ENCODE measurements around the gene PRPF6.

- TF ChIP-seq POLR2A (IDR thresholded peaks at IDR 0.05; ENCODE audit: low read depth, low read length) (peak; percentile 87), EZH2 (IDR thresholded peaks at IDR 0.05; ENCODE audit: borderline replicate concordance, low read depth, low read length, severe bottlenecking) (no peak)
- TF ChIP-seq, protein P1, sequence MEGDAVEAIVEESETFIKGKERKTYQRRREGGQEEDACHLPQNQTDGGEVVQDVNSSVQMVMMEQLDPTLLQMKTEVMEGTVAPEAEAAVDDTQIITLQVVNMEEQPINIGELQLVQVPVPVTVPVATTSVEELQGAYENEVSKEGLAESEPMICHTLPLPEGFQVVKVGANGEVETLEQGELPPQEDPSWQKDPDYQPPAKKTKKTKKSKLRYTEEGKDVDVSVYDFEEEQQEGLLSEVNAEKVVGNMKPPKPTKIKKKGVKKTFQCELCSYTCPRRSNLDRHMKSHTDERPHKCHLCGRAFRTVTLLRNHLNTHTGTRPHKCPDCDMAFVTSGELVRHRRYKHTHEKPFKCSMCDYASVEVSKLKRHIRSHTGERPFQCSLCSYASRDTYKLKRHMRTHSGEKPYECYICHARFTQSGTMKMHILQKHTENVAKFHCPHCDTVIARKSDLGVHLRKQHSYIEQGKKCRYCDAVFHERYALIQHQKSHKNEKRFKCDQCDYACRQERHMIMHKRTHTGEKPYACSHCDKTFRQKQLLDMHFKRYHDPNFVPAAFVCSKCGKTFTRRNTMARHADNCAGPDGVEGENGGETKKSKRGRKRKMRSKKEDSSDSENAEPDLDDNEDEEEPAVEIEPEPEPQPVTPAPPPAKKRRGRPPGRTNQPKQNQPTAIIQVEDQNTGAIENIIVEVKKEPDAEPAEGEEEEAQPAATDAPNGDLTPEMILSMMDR (IDR thresholded peaks at IDR 0.05; ENCODE audit: extremely low read depth in 1 of 2, insufficient read depth in 1 of 2, low read depth in 1 of 2, low read length in 2 of 2), result no peak
These were observed 81.9 kb downstream of the PRPF6 start, which contains the start of gene TCEA2 for GRCh38 chr20:64062596-64063388.
